Hematopoietic multipotent progenitor cell treated with erythropoietin and hydrocortisone succinate and interleukin-3 and kit ligand, for 8 days (in vitro differentiated cells): ENCODE results near the gene PMS1.
"Not testable (repeated sequence)": the region's sequence is repeated elsewhere in the genome, so short reads cannot be mapped to it uniquely, and the experiment has no call there.

Source experiments
- DNase-seq: peaks from one replicate; pipeline ENCODE4 v3.0.0-alpha.2; 2015

PMS1 gene

GRCh38 chr2:189783927-189784867 is at the start of gene PMS1, which contains the start of gene ORMDL1:
Gene PMS1, plus strand, starts transcription at chr2:189784450. Its CDS starts 7,360 bp downstream, at chr2:189791810.
Gene ORMDL1, minus strand, starts transcription at chr2:189784339. Its CDS starts 1,744 bp downstream, at chr2:189782595.
- DNase-seq = peak; percentile 95

GRCh38 chr2:189751080-189751658 is 33.1 kb upstream of the PMS1 start:
- DNase-seq = peak; percentile 72

GRCh38 chr2:189756311-189756952 is 27.8 kb upstream of the PMS1 start:
- DNase-seq = no peak

- not testable (repeated sequence) for DNase-seq
Measured at GRCh38 chr2:189760154-189760553, 24.1 kb upstream of the PMS1 start.

GRCh38 chr2:189762229-189762550 is 22.1 kb upstream of the PMS1 start:
- DNase-seq = no peak

DNA sequence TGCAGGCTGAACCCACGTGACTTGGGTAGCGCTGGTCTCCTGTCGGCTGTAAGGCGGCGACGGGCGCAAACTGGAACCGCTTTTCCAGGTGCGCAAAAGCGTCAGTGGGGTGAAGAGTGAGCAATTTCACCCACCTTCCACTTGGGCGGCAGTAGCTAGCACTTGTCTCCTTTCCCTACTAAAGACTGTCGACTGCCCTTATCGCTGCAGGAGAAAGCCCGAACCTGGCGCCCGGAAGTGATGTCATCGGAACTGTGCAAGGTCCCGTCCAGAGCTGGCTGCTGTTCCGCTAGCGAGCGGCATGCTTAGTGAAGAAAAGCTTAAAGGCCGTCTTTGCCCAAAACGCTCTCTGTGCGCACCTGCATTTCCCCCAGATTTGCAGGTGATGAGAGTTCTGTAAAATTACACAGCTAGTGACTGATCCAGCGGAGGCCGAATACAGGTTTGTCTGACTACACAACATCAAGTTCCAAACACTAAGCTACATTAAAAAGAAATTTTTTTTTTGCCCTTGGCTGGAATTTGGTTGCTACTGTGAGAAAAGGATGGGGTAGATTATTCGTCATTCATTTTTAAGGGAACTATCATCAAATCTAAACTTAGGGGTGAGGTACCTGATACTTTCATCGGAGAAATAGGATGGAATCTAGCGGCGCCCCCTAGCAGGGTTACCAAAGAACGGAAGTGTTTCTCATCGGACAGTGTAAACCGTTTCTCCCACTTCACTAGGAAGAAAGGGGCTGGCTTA is 21.5 kb upstream of the PMS1 start, which contains the start of gene OSGEPL1:
Gene OSGEPL1 (minus strand): TSS at position 242 of the 748 bp plus-strand sequence. CDS start 1,152 bp downstream, outside the sequence.
- peak; percentile 98 for DNase-seq

DNA sequence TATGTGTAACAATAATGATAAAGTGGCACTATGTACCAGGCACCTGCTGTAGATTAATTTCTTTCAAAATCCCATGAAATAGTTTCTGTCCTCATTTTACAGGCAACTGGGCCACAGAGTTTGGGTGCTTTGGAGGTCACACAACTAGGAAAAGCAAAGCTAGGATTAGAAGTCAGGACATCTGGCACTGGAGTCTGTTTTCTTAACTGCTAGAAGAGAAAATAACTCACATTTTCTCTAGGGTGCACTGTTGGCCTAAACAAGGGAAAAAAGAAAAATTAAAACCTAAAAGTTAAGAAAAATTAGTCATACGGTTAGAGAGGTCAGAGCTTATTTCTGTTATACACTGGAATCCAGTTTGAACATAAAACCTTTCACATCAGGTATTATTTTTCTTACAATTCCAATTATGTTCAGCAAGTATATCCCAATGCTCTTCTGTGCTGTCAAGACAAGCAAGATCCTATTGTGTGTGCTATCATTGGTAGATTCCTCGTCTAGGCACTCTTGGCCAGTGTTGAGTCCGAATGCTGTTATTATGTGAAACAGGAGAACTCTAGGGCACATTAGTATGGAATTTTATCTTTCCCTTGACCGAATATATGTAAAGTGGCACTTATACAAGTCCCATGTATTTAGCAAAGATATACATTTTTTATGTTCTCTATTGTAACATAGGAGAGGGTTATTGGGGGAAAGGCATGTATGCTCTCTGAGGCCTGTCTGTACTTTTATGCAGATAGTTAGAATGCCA is 20.2 kb upstream of the PMS1 start:
- DNase-seq = peak; percentile 58

DNA sequence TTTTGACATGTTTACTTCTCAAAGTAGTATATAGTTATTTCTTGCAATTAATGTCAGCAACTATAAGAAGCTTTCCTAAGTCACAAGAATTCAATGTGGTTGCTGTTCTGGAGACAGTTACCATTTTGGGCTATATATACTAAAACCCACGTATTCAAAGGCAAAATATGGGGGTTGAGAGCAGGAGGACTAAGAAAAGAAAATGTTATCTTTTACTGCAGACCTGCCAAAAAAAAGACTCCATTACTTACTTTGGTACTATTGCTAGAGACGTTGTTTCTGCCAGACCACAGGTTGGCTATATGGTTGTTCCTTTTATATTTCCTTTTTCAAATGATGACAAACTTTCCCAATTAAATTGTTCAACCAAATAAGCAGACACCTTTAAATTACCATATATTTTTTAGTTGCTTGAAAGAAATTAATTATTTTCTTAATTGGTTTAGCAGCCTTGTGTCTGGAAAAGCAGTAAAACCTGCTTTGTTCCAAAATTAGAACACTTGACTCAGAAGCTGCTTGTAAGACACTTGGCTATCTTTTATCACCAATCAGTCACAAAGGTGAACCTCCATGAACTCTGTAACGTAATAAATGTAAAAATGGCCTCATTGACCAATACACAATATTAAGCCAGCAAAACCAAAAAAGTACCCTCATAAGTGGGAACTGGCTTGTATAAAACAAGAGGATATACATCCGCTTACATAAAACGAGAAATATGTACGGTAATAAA is 13.5 kb upstream of the PMS1 start:
- peak; percentile 56 for DNase-seq

GRCh38 chr2:189772212-189772611 is 12.0 kb upstream of the PMS1 start:
- no peak for DNase-seq

GRCh38 chr2:189782221-189782671 is 2.0 kb upstream of the PMS1 start:
- DNase-seq = peak; percentile 29

GRCh38 chr2:189783451-189783926 is 761 bp upstream of the PMS1 start:
- DNase-seq = peak; percentile 53

- DNase-seq = no peak
Measured at GRCh38 chr2:189791338-189792042, 7.2 kb downstream of the PMS1 start.

- no peak for DNase-seq
Measured at GRCh38 chr2:189794310-189794709, 10.1 kb downstream of the PMS1 start.

DNA sequence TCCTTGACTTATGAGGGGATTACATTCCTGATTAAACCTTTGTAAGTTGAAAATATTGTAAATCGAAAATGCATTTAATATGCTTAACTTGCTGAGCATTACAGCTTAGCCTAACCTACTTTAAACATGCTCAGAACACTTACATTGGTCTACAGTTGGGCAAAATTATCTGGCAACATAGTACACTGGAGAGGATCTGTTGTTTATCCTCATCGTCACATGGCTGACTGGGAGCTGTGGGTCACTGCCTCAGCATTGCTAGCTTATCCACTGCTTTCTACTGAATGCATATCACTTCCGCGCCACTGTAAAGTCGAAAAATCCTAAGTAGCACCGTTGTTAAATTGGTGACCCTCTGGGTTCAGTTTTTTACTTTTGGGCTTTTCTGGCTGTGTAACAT is 13.7 kb downstream of the PMS1 start:
- no peak for DNase-seq

GRCh38 chr2:189798312-189799029 is 14.2 kb downstream of the PMS1 start:
- peak; percentile 49 for DNase-seq

DNA sequence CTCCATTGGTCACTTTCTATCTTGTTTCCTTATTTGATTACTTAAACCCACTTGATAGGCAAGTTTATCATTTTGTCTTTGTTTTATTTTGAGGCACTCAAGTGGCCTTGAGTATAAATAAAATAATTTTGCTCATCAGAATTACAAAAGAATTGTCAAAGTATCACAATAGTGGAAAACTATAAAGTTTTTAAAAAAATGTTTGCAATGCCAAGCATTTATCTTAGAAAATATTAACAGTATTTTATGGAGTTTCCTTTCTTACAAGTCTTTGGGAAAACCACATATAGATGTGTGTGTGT is 14.7 kb downstream of the PMS1 start:
- DNase-seq = no peak

DNA sequence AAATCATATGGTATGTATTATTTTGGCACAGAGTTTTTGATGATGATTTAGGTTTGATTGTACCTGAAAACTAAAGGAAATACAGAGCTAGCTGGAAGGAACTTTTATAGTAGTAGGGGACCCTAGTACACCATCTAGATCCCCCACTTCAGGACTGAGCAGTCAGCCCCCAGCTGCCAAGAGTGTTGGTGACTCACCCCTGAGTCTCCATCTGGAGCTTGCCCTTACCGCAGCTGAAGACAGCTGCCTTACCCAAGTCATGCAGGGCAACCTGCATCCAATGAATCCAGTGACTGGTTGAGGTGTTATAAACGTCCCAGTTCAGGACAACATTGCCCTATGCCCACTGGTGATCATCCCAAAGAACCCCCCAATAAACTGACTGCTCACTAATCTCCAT is 15.3 kb downstream of the PMS1 start:
- DNase-seq = no peak

DNA sequence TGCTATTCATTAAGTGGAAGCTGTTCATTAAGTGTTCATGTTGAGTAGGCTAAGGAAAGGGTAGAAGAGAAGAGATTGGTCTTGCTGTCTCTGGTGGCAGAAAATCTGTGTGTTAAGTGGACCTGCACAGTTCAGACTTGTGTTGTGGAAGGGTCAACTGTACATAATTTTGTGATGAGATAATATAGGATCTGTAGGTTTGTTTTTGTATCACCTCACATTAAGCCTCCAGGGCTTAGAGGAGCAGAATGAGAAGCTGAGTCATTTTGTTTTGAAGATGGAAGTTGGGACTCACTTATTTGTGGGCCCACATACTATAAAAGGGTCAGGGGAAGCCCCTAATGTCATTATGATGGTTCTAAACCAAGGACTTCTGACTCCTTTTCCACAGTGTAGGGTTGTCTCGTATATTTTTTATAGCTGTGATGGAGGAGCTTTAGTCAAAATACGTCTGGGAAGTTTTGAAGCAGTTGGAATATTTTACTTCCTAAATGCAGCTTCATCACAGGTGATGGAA is 18.2 kb downstream of the PMS1 start:
- DNase-seq = no peak

- no peak for DNase-seq
Measured at GRCh38 chr2:189803431-189803830, 19.2 kb downstream of the PMS1 start.
